Prostate gland (tissue), 1 donor: ENCODE results near the gene ARL15.

ENCODE experiments used
- POLR2A ChIP-seq: fragments of 450-650 bp; IDR thresholded peaks from one replicate; pipeline ENCODE4 v1.6.1; 2016; ENCODE audit warnings: antibody characterized with exemption, mild to moderate bottlenecking
- POLR2AphosphoS5 ChIP-seq: sonication (generic); formaldehyde crosslinking; IDR thresholded peaks from one replicate; pipeline ENCODE4 v1.6.1; 2017; ENCODE audit warnings: antibody characterized with exemption

DNA sequence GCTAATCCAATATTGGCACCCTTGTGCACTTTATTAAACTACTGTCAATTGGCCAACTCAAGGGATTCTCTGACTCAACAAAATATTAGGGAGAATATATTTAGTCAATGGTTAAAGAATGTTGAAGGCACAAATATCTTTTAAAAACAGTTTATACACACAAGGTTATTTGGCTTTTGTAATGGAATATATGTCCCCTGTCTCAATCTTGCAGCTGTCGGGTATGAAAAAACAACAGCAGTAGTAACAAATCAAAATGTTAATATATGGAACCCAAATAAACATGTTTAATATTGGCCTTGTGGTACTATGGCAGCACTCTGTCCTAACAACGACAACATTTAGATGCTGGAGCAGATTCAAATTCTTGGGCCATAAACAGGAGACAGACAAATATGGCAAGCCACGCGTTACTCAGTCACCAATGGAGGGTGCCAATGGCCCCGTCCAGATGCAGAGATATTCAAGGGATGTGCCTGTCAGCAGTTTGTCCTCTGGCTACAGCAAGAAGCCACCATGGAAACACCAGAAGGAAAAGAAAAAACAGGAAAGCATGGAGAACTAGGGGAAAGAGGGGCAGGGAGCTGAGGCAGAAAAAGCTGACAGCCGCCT is 408.0 kb downstream of the ARL15 start:
- TF ChIP-seq POLR2AphosphoS5 (no peak), POLR2A (no peak)
